Stimulated activated naive B cell treated with anti-CD40 and anti-IgM and Interleukin-4, amounts not matched to agents 10 μg/mL and 1 μg/mL and 100 μg/mL, for 72 hours (primary cell): ENCODE measurements around the gene ZFPM1.

Source experiments
- ATAC-seq, 2 donors: fragments of 150-1000 bp; cut with Tn5 transposase; replicated peaks; 2 replicates each; pipeline ENCODE4 v1.10.0; 2021; ENCODE audit warnings: moderate library complexity in 1 of 2
- DNase-seq: peaks from one replicate; pipeline ENCODE4 v3.0.0; 2021
- H3K27ac Mint-ChIP-seq: one replicate; pipeline ENCODE4 v1.8.0; 2022; ENCODE audit warnings: mild to moderate bottlenecking, mixed read lengths
- H3K27me3 Mint-ChIP-seq, 2 donors: one replicate each; pipeline ENCODE4 v1.8.0; 2022; ENCODE audit warnings: mixed read lengths in 2 of 2
- H3K36me3 Mint-ChIP-seq, 2 donors: one replicate each; pipeline ENCODE4 v1.8.0; 2022; ENCODE audit warnings: mixed read lengths in 2 of 2, mild to moderate bottlenecking in 1 of 2
- H3K4me1 Mint-ChIP-seq, 2 donors: one replicate each; pipeline ENCODE4 v1.8.0; 2022; ENCODE audit warnings: mixed read lengths in 2 of 2, mild to moderate bottlenecking in 1 of 2
- H3K4me3 Mint-ChIP-seq, 2 donors: one replicate each; pipeline ENCODE4 v1.8.0; 2022; ENCODE audit warnings: mild to moderate bottlenecking in 2 of 2, mixed read lengths in 2 of 2, moderate library complexity in 1 of 2
- H3K9me3 Mint-ChIP-seq, 2 donors: one replicate each; pipeline ENCODE4 v1.8.0; 2022; ENCODE audit warnings: mixed read lengths in 2 of 2, mild to moderate bottlenecking in 1 of 2

Gene ZFPM1

DNA sequence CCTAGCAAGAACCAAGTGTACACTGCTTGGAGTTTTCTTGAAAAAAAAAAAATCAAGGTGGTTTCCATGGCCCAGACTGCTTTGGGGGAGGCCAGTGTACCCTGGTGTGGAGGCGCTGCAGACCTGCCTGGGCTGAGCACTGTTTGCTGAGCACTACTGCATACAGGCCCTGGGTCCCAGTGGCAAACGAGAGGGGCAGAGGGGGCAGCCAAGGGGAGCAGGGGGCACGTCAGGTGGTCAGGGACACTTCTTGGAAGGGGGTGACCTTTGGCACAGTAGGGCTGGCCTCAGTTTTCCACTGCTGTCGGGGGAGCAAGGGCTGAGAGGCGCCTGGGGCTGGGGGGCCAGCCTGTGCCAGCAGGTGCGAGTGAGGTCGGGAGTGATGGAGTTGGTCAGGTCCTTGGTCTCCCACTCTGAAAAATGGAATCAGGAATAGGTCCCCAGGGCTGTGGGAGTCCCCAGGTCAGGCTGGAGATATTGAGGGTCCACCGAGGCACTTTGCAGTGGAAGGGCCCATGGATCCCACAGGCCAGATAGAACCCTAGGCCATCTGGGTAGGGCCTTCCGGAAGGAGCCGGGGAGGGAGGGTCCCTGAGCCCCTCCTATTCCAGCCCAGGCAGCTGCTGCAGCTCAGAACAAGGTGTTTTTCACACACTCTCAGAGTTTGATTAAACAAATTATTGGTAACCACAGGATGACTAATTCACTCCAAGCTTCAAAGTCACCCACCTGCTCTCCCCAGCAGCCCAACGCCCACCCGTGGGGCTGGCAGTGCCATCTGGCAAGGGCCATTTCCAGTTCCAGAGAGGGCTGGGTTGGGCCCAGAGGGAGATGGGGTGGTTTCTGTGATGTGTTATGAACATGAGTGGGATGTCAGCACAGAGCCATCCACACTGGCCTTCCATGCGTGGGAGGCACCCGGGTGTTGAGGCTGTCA, 3.5 kb downstream of the ZFPM1 start:
- Mint-ChIP-seq H3K36me3 (peaks cover 2 to 8% of the 10 kb centered on the region in 2 donors), H3K4me3 (peak overlapping the region; percentile 83 to 94), H3K4me1 (peaks cover 45 to 74% of the 10 kb centered on the region in 2 donors), H3K27me3 (no peaks in the 10 kb centered on the region), H3K27ac (peak overlapping the region; percentile 98), H3K9me3 (no peaks in the 10 kb centered on the region)
- DNase-seq (peak; percentile 81), ATAC-seq (peak; percentile 27 to 33)

DNA sequence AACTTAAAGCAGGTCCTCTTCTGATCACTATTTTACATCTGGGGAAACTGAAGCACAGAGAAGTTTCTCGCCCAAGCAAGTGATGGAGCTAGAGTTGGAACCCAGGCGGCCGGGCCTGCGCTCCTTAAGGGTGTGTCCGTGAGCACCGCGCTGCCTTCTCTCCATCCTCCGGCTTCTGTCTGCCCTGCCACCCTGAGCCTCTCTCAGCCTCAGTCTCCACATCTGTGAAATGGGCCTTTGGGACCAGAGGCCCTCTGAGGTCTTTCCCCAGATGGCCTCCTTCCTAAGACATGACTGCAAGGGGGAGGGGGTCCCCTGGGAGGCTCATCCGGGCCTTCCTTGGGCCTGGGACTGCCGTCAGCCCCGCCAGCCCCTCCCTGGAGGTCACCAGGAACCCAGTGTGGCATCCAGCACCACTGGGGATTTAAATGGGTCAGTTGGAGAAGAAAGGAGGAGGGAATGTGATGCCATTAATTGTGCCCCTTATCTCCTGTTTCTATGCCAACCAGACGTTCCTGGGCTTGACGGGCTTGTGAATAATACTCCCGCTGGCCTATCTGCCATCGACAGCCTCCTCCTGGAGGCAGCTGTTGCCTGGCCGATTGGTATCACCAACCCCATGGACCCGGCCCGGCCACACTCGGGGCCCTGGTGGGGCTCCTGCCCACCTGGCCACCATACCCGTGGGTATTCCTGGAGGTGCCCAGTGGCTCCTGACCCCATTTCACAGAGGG, 5.1 kb downstream of the ZFPM1 start:
- peaks cover 4 to 11% of the 10 kb centered on the region in 2 donors for H3K36me3 Mint-ChIP-seq
- no peak overlapping the region for H3K4me3 Mint-ChIP-seq
- H3K27ac Mint-ChIP-seq, result peak overlapping the region; percentile 44
- DNase-seq, result no peak
- no peaks in the 10 kb centered on the region for H3K27me3 Mint-ChIP-seq
- ATAC-seq, result no peak
- peaks cover 50 to 79% of the 10 kb centered on the region in 2 donors for H3K4me1 Mint-ChIP-seq
- H3K9me3 Mint-ChIP-seq, result no peaks in the 10 kb centered on the region

DNA sequence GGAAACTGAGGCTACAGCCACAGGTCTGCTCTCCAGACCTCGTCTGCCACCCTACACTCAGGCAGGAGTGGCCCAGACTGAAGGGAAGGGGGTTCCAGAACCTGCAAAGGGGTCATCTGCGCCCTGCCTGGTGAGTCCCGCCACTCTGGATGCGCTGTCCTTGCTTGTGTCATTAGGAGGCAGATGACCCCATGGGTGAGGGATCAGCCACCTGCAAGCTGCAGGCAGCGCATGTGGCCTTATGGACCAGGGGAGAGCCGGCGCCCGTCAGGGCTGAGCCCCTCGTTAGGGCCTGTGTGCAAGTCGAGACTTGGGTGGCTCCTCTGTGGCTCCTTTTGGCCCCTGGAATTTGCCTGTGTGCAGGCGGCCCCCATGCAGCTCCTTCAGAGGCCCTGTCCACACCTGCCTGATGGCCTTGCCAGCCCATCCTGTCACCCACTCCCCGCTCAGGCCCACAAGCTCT, 5.7 kb downstream of the ZFPM1 start:
- peaks cover 53 to 85% of the 10 kb centered on the region in 2 donors for H3K4me1 Mint-ChIP-seq
- no peak overlapping the region for H3K4me3 Mint-ChIP-seq
- peak overlapping the region; percentile 65 for H3K27ac Mint-ChIP-seq
- H3K27me3 Mint-ChIP-seq, result no peaks in the 10 kb centered on the region
- ATAC-seq (no peak), DNase-seq (no peak)
- H3K9me3 Mint-ChIP-seq, result no peaks in the 10 kb centered on the region
- H3K36me3 Mint-ChIP-seq, result peaks cover 4 to 11% of the 10 kb centered on the region in 2 donors

- H3K27me3 Mint-ChIP-seq, result no peaks in the 10 kb centered on the region
- peaks cover 5 to 11% of the 10 kb centered on the region in 2 donors for H3K36me3 Mint-ChIP-seq
- H3K4me3 Mint-ChIP-seq, result no peak overlapping the region
- H3K4me1 Mint-ChIP-seq, result peaks cover 55 to 88% of the 10 kb centered on the region in 2 donors
- no peaks in the 10 kb centered on the region for H3K9me3 Mint-ChIP-seq
- ATAC-seq (no peak), DNase-seq (no peak)
- H3K27ac Mint-ChIP-seq, result peak overlapping the region; percentile 65
Observed at GRCh38 chr16:88459366-88460073, 6.4 kb downstream of the ZFPM1 start.

DNA sequence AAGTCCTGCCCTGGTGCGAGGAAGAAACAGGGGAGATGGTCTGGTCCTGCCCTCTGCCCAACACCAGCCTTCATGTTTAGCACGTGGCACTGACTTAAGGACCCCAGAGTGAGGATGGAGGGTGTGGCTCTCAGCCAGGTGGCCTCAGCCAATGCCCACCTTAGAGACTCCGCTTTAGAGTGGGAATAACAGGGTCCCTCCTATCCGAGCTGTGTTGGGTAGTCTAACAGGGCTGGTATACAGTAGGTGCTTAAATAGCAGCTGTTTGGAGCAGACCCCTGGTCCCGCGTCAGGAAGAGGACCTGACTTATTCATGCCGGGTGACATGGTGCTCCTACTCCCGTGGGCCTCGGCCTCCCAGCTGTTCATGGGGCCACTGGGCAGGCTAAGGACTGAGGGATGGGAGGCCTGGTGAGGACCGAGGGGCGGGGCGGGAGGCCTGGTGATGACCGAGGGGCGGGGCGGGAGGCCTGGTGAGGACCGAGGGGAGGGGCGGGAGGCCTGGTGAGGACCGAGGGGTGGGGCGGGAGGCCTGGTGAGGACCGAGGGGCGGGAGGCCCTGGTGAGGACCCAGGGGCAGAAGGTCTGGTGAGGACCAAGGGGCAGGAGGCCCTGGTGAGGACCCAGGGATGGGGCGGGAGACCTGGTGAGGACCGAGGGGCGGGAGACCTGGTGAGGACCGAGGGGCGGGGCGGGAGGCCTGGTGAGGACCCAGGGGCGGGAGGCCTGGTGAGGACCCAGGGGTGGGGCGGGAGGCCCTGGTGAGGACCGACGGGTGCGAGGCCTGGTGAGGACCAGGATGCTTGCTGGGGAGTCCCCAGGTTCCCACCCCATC, 7.6 kb downstream of the ZFPM1 start:
- Mint-ChIP-seq H3K27me3 (no peaks in the 10 kb centered on the region), H3K9me3 (no peaks in the 10 kb centered on the region), H3K4me1 (peaks cover 56 to 94% of the 10 kb centered on the region in 2 donors), H3K36me3 (peaks cover 7 to 8% of the 10 kb centered on the region in 2 donors), H3K4me3 (no peak overlapping the region), H3K27ac (no peak overlapping the region)
- DNase-seq (no peak), ATAC-seq (no peak)

DNA sequence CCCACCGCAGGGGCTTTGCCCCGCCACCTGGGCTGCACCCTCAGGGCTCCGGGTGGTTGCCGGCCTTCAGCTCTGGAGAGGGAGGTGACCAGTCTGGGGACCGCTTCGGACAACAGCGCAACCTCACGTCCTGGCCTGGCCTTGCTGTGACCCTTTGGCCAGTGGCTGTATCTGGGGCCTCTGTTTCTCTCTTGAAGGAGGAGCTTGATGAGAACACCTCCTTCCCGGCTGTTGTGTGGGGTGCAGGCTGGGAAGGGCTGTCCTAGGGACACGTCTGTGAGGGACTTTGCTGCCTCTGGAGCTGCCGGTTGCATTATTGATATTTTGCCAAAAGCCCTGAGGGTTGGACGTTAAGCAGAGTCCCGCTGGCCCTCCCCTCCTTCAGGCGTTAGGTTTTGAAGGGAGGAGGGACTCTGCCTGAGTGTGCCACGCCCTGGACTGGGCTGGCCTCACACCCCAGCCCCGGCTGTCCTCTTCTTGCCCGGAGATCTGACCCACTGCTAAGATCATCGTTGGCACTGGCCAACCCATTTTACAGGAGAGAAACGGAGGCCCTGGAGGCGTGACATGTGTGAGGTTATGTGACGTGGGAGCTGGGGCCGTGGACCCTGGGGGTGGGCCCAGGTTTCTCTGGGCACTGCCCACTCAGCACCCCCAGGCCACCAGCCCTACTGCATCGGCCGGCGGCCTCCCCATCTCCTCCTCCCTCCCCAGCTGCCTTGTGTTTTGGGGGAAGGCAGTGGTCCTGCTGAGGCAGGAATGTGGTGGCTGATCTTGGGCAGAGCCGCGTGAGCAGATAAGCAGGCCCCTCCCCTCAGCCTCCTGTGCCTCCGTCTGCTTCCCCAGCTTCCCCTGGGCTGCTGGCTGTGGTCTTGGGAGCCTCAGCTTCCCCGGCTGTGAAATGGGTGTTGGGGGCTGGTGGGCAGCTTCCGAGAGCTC, 8.5 kb downstream of the ZFPM1 start:
- Mint-ChIP-seq H3K4me1 (peaks cover 59 to 94% of the 10 kb centered on the region in 2 donors), H3K27ac (peak overlapping the region; percentile 81), H3K9me3 (no peaks in the 10 kb centered on the region), H3K36me3 (peaks cover 7 to 8% of the 10 kb centered on the region in 2 donors), H3K4me3 (no peak overlapping the region), H3K27me3 (no peaks in the 10 kb centered on the region)
- ATAC-seq, result no peak
- no peak for DNase-seq

DNA sequence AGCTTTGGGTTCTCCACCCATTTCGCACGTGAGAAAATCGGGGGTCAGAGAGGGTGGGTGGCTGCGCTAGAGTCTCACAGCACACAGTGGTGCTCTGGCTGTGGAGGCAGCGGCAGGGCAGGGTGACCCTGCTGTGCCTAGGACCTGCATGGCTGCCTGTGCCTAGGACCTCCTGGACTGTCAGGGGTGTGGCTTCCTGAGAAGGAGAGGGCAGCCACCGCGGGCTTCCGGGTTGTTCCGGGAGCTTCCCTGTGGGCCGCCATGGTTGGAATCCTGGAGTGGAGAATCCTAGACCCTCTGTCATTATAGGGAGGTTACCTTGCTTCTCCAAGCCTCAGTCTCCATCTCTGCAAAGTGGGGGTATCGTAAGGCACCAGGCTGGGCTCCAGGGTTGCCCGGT, 9.3 kb downstream of the ZFPM1 start:
- Mint-ChIP-seq H3K9me3 (no peaks in the 10 kb centered on the region), H3K27ac (no peak overlapping the region), H3K36me3 (peaks cover 7 to 8% of the 10 kb centered on the region in 2 donors), H3K4me3 (no peak overlapping the region), H3K27me3 (no peaks in the 10 kb centered on the region), H3K4me1 (peaks cover 58 to 94% of the 10 kb centered on the region in 2 donors)
- DNase-seq, result no peak
- ATAC-seq, result no peak

- no peak for ATAC-seq
- no peaks in the 10 kb centered on the region for H3K27me3 Mint-ChIP-seq
- peaks cover 55 to 94% of the 10 kb centered on the region in 2 donors for H3K4me1 Mint-ChIP-seq
- H3K36me3 Mint-ChIP-seq, result peaks cover 8 to 10% of the 10 kb centered on the region in 2 donors
- no peak for DNase-seq
- H3K9me3 Mint-ChIP-seq, result no peaks in the 10 kb centered on the region
- no peak overlapping the region for H3K27ac Mint-ChIP-seq
- no peak overlapping the region for H3K4me3 Mint-ChIP-seq
Observed at GRCh38 chr16:88463411-88463810, 10.3 kb downstream of the ZFPM1 start.

GRCh38 chr16:88464447-88465318, 11.6 kb downstream of the ZFPM1 start:
- peak overlapping the region; percentile 76 for H3K27ac Mint-ChIP-seq
- H3K36me3 Mint-ChIP-seq, result peaks cover 8 to 9% of the 10 kb centered on the region in 2 donors
- ATAC-seq, result peak; percentile 44 to 47

DNA sequence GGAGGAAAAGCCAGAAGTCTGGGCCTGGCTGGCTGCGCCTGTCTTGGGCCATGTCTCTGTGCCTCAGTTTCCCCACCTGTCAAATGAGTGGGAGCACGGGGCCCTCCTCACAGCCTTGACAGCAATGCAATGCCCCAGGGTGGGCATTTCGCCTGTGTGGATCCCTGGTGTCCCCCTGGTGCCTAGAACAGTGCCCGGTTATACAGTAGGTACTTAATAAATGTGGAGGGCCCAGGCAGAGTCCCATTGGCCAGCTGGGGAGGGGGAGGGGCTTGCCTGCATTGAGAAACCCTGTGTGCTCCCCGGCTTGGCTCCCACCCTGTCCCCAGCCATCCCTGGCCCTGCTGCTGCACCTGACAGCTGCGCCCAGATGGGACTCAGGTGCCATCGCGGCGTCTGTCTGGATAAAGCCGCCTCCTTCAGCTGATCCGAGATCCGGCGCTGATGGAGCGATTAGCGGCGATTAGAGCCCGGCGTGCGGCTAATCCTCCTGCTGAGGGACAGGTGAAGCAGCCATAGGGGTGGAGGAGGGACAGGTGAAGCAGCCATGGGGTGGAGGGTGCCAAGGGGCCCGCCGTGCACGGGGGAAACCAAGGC, 12.4 kb downstream of the ZFPM1 start:
- Mint-ChIP-seq H3K27ac (peak overlapping the region; percentile 25), H3K36me3 (peaks cover 6% of the 10 kb centered on the region in 2 donors), H3K27me3 (no peaks in the 10 kb centered on the region), H3K4me3 (peak overlapping the region in 1 of 2 donors; percentile 68), H3K4me1 (peaks cover 57 to 94% of the 10 kb centered on the region in 2 donors), H3K9me3 (no peaks in the 10 kb centered on the region)
- ATAC-seq (no peak), DNase-seq (no peak)

More at GRCh38 chr16:88464447-88465318, 11.6 kb downstream of the ZFPM1 start:
- H3K9me3 Mint-ChIP-seq, result no peaks in the 10 kb centered on the region
- no peak for DNase-seq
- peak overlapping the region in 1 of 2 donors; percentile 39 for H3K4me3 Mint-ChIP-seq
- no peaks in the 10 kb centered on the region for H3K27me3 Mint-ChIP-seq
- peaks cover 58 to 94% of the 10 kb centered on the region in 2 donors for H3K4me1 Mint-ChIP-seq

DNA sequence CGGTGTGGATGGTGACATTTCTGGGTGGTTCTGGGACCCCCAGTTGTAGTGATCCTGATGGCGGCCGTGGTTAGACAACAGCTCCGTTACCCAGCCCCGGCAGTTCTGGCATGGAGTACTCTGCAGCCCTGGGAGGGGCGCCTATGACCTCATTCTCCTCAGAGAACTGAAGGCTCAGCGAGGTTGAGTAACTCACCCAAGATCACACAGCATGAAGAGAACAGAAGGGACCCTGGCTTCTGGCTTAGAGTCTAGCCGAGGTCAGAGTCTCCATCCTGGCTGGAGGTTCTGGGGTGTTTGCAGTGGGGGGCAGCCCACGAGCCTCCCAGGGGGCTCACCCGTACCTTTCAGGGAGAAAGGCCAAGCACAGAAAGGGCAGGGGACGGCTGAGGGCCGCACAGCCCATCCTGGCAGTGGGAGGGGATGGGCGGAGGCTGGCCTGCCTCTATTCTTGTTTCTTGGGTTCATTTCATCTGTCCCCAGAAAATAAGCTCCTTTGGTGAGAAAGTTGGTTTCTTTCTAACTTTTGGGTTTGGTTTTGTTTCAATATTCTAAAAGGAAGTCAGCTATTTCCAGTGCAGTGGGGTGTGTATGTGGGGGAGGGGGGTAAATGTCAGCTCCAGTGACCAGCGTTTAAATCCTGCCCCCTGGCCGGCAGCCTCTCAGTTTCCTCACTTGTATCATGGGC, 13.2 kb downstream of the ZFPM1 start:
- peaks cover 58 to 90% of the 10 kb centered on the region in 2 donors for H3K4me1 Mint-ChIP-seq
- peak overlapping the region; percentile 89 for H3K27ac Mint-ChIP-seq
- H3K36me3 Mint-ChIP-seq, result peaks cover 6% of the 10 kb centered on the region in 2 donors
- ATAC-seq (peak; percentile 60 to 61), DNase-seq (no peak)
- H3K27me3 Mint-ChIP-seq, result no peaks in the 10 kb centered on the region
- no peaks in the 10 kb centered on the region for H3K9me3 Mint-ChIP-seq
- peak overlapping the region; percentile 39 to 68 for H3K4me3 Mint-ChIP-seq
